Spleen (tissue), 11 donors: ENCODE data around the gene IL1RAPL1. TPM values are rescaled to one million over a fixed set of nuclear protein-coding genes. Genes with fewer than 3 reads are reported as not detected.

ENCODE experiments used
- DNase-seq: peaks from one replicate; pipeline ENCODE4 v3.0.0-alpha.2; 2020
- H3K27ac ChIP-seq, 8 donors: fragments of 200-600 bp; sonication (generic) in 7 of 8; 1 replicate in 4 of 8; 2 replicates in 4 of 8; pipeline versions ENCODE4 v1.5.0 to v1.8.0; 2016 to 2021; ENCODE audit warnings: inconsistent platforms in 4 of 8, mild to moderate bottlenecking in 4 of 8, moderate library complexity in 1 of 8
- H3K27me3 ChIP-seq, 7 donors: fragments of 200-600 bp; sonication (generic) in 6 of 7; replicated peaks in 1 of 7; 1 replicate in 4 of 7; 2 replicates in 3 of 7; pipeline versions ENCODE4 v1.5.0 to v1.8.0; 2016 to 2021; ENCODE audit warnings: inconsistent platforms in 3 of 7, mild to moderate bottlenecking in 1 of 7
- H3K36me3 ChIP-seq, 6 donors: fragments of 200-600 bp; sonication (generic) in 5 of 6; 1 replicate in 4 of 6; 2 replicates in 2 of 6; pipeline versions ENCODE4 v1.5.0 to v1.8.0; 2016 to 2021; ENCODE audit warnings: inconsistent platforms in 2 of 6
- H3K4me1 ChIP-seq, 6 donors: fragments of 200-600 bp; sonication (generic) in 5 of 6; 1 replicate in 3 of 6; 2 replicates in 3 of 6; pipeline versions ENCODE4 v1.5.0 to v1.8.0; 2016 to 2021; ENCODE audit warnings: inconsistent platforms in 3 of 6
- H3K4me3 ChIP-seq, 8 donors: fragments of 200-600 bp; sonication (generic) in 7 of 8; 1 replicate in 4 of 8; 2 replicates in 4 of 8; pipeline versions ENCODE4 v1.5.0 to v1.8.0; 2016 to 2021; ENCODE audit warnings: inconsistent platforms in 4 of 8, mild to moderate bottlenecking in 4 of 8, moderate library complexity in 2 of 8
- H3K9me3 ChIP-seq, 8 donors: fragments of 200-600 bp; sonication (generic) in 7 of 8; 1 replicate in 4 of 8; 2 replicates in 4 of 8; pipeline versions ENCODE4 v1.5.0 to v1.8.0; 2016 to 2021; ENCODE audit warnings: inconsistent platforms in 4 of 8
- POLR2A ChIP-seq, 3 donors: fragments of 450-650 bp; IDR thresholded peaks; one replicate each; pipeline ENCODE4 v1.5.1; 2017; ENCODE audit warnings: antibody characterized with exemption in 3 of 3, mild to moderate bottlenecking in 1 of 3
- POLR2AphosphoS5 ChIP-seq, 3 donors: sonication (generic); formaldehyde crosslinking; IDR thresholded peaks; one replicate each; pipeline ENCODE4 v1.5.1; 2017; ENCODE audit warnings: antibody characterized with exemption in 3 of 3
- WGBS, 5 donors: extraction: QIAGEN DNeasy Blood & Tissue Kit in 3 of 5; methylation state at CpG; one replicate each; pipeline versions ENCODE4 v1.1.5 to v1.1.7; 2013 to 2018; 5-methylcytosine and 5-hydroxymethylcytosine counted together
- intact Hi-C: fragments of 100-400 bp; cut with DNase I; formaldehyde crosslinking; loops from one replicate; pipeline ENCODE4 v1.15.0; 2023; ENCODE audit warnings: low total_unique reads
- polyA plus RNA-seq, 3 donors: library from polyadenylated mRNA; stranded (reverse); fragments of 200-250 nt; gene quantifications; one replicate each; pipeline ENCODE4 v1.2.1, GENCODE V29; 2013
- total RNA-seq, 7 donors: library from RNA; depleted of rRNA in 3 of 7; stranded (reverse); fragments of >200 nt in 3 of 7; fragmentation: NEBNext Ultra II Directional in 4 of 7; extraction: Animal tissue kit (Norgen Biotek cat#: 25700) in 4 of 7; gene quantifications; one replicate each; pipeline versions ENCODE4 v1.1.0 to v1.2.1, GENCODE V29; 2016 to 2021
- TF ChIP-seq, protein P1 (sequence below), 11 experiments: fragments of 200-600 bp in 7 of 11; fragments of 450-650 bp in 4 of 11; sonication (generic) in 4 of 11; IDR thresholded peaks in 8 of 11; conservative IDR thresholded peaks in 3 of 11; 1 replicate in 7 of 11; 2 replicates in 4 of 11; pipeline versions ENCODE4 v1.4.0 to v1.8.0; 2016 to 2021; ENCODE audit warnings: antibody characterized with exemption in 11 of 11, inconsistent platforms in 4 of 11, mild to moderate bottlenecking in 1 of 11
- donor health status: healthy with polysubstance abuse.
- donor health status: DM: no; HTN: no; CAD: no; lungs with moderate emphysema.
- donor health status: DM: no; HTN: no; CAD: no.
- donor health status: Bipolar disorder and iron deficiency.
- donor health status: healthy.
- donor health status: DM: no; HTN: no; CAD: no.
- donor health status: DM: yes; HTN: yes; CAD: no.

IL1RAPL1 gene
- total and polyA plus RNA-seq, 10 donors = 0.03 to 0.19 TPM; not detected in 8

DNA sequence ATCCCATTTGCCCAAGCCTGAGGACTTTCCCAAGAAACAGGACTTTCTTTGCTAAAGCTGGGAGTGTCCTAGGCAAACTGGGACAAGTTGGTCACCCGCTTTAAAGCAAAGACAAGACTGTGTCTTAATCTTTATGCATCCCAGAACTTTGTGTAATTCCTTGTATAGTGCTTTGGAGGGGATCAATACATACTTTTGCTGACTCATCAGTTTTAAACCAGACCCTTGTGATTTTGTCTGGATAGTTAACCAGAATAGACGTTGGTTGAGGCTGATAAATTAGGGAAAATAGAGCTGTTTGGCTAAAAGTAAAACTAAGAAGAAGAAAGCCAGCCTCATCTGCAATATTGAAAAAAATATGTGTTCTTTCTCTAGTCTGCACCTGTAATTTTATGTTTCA, 82.8 kb downstream of the IL1RAPL1 start:
- Histone ChIP-seq H3K27ac (no peak overlapping the region), H3K36me3 (no peaks in the 10 kb centered on the region), H3K9me3 (no peaks in the 10 kb centered on the region), H3K4me1 (no peaks in the 10 kb centered on the region), H3K27me3 (no peaks in the 10 kb centered on the region), H3K4me3 (no peak overlapping the region)
- DNase-seq = no peak
- WGBS, 5 donors = 43 to 74% (median 57%) methylated on average over 2 of the region's 2 CpGs
- intact Hi-C loops = no loop called here
- no peak for TF ChIP-seq POLR2AphosphoS5 (IDR thresholded peaks at IDR 0.05)
- TF ChIP-seq, protein P1, sequence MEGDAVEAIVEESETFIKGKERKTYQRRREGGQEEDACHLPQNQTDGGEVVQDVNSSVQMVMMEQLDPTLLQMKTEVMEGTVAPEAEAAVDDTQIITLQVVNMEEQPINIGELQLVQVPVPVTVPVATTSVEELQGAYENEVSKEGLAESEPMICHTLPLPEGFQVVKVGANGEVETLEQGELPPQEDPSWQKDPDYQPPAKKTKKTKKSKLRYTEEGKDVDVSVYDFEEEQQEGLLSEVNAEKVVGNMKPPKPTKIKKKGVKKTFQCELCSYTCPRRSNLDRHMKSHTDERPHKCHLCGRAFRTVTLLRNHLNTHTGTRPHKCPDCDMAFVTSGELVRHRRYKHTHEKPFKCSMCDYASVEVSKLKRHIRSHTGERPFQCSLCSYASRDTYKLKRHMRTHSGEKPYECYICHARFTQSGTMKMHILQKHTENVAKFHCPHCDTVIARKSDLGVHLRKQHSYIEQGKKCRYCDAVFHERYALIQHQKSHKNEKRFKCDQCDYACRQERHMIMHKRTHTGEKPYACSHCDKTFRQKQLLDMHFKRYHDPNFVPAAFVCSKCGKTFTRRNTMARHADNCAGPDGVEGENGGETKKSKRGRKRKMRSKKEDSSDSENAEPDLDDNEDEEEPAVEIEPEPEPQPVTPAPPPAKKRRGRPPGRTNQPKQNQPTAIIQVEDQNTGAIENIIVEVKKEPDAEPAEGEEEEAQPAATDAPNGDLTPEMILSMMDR (IDR thresholded peaks at IDR 0.05 in 8 of 11, conservative IDR thresholded peaks at IDR 0.05 in 3 of 11) = no peak
- TF ChIP-seq POLR2A (IDR thresholded peaks at IDR 0.05) = no peak

DNA sequence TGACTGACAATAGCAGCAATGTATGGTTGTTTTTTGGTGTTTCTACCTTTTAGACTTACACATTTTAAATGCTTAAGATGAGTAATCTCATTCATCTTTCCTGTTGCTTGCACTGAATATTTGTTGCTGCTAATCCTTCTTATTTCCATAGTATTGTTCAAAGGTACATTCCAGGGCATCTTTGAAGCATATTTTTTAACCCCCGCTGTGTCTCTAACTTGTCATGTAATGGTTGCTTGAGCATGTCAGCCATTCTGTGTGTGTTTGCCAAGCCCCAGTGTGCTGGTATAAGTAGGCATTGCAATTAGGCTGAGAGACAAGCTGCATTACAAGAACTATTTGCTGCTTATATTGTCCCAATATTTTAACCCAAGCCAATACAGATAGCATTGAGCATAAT, 87.9 kb downstream of the IL1RAPL1 start:
- 0 to 35% (median 0%) methylated on average over 1 of the region's 1 CpG for WGBS, 5 donors
- Histone ChIP-seq H3K27me3 (no peaks in the 10 kb centered on the region), H3K9me3 (peaks cover 0 to 2% (median 0%) of the 10 kb centered on the region in 8 donors), H3K36me3 (no peaks in the 10 kb centered on the region), H3K27ac (no peak overlapping the region), H3K4me3 (no peak overlapping the region), H3K4me1 (no peaks in the 10 kb centered on the region)
- intact Hi-C loops = no loop called here
- DNase-seq = no peak
- TF ChIP-seq POLR2AphosphoS5 (IDR thresholded peaks at IDR 0.05) (no peak), POLR2A (IDR thresholded peaks at IDR 0.05) (no peak)
- TF ChIP-seq, protein P1 (IDR thresholded peaks at IDR 0.05 in 8 of 11, conservative IDR thresholded peaks at IDR 0.05 in 3 of 11) = no peak

GRCh38 chrX:28693101-28693500, 105.9 kb downstream of the IL1RAPL1 start:
- Histone ChIP-seq H3K4me1 (no peaks in the 10 kb centered on the region), H3K4me3 (no peak overlapping the region), H3K36me3 (no peaks in the 10 kb centered on the region), H3K9me3 (peaks cover 0 to 4% (median 0%) of the 10 kb centered on the region in 8 donors), H3K27ac (no peak overlapping the region), H3K27me3 (no peaks in the 10 kb centered on the region)
- DNase-seq = no peak
- WGBS, 5 donors = 83 to 95% (median 90%) methylated on average over 1 of the region's 1 CpG
- TF ChIP-seq POLR2A (IDR thresholded peaks at IDR 0.05) (no peak), POLR2AphosphoS5 (IDR thresholded peaks at IDR 0.05) (no peak)
- TF ChIP-seq, protein P1 (IDR thresholded peaks at IDR 0.05 in 8 of 11, conservative IDR thresholded peaks at IDR 0.05 in 3 of 11) = no peak
- intact Hi-C loops = no loop called here

GRCh38 chrX:28697732-28698131, 110.5 kb downstream of the IL1RAPL1 start:
- Histone ChIP-seq H3K4me3 (no peak overlapping the region), H3K36me3 (no peaks in the 10 kb centered on the region), H3K27ac (no peak overlapping the region), H3K9me3 (no peaks in the 10 kb centered on the region), H3K27me3 (no peaks in the 10 kb centered on the region), H3K4me1 (no peaks in the 10 kb centered on the region)
- intact Hi-C loops = no loop called here
- no peak for TF ChIP-seq POLR2AphosphoS5 (IDR thresholded peaks at IDR 0.05)
- TF ChIP-seq, protein P1 (IDR thresholded peaks at IDR 0.05 in 8 of 11, conservative IDR thresholded peaks at IDR 0.05 in 3 of 11) = no peak
- TF ChIP-seq POLR2A (IDR thresholded peaks at IDR 0.05) = no peak
- no peak for DNase-seq
